Iris pigment epithelial cell (primary cell): ENCODE measurements around the gene COL4A4.

Experiments
- DNase-seq: peaks from one replicate; pipeline ENCODE4 v3.0.0-alpha.2; 2011; ENCODE audit warnings: low read depth

Gene COL4A4

DNA sequence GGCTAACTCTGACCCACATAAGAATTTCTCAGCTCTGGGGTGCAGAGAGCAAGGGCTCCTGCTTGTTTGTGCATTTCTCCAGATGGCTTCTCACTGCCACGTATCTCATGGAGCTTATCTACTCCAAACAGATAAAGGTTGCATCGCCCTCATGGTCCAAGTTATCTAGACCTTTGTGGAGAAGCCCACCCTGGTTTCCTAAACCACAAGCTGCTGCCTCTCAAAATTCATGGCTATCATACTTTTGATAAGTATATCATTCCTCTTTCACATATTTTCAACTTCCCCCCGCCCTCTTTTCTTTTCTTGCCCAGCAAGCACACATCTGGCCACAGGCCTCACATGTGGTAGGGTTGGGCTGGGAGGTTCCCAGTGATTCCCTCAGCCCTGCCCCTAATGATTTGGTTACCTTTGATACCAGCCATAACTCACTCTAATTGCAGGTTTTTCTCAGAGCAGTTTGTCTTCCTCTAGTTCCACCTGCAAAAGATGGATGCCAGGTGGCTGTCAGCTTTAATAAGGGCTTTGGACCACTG, 182.1 kb downstream of the COL4A4 start:
- no peak for DNase-seq

DNA sequence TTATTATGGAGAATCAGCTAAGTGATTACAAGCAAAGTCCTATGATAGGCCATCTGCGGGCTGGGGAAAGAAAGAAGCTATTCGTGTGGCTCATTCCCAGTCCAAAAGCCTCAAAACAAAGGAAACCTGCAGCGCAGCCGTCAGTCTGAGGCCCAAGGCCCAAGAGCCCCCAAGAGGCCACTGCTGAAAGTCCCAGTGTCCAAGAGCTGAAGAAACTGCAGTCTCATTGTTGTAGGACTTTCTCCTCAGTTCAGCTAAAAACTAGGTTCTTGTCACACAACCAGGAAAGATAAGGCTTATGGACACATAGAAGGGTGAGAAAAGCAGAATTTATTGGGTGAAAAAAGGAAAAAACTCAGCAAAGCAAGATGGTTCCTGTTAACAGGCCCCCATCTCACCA, 185.0 kb downstream of the COL4A4 start:
- DNase-seq, result no peak

DNA sequence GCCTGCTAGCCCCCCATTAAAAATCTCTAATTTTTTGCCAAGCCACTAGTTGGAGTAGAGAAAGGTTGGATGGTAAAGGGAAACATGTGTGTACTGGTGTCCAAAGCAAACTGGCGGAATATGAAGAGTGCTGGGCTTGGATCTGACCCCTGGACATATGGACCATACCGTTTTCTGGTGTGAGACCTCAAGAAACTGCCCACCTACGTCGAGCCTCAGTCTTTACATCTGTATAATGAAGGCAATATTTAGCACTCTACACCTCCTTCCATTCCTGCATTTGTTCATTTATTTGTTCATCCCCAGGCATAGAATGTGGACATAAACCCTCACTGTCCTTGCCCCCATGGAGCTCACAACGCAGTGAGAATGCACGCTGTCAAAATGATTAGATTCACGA, 185.7 kb downstream of the COL4A4 start:
- DNase-seq, result no peak

GRCh38 chr2:226977775-226978190, 186.2 kb downstream of the COL4A4 start:
- peak; percentile 82 for DNase-seq

DNA sequence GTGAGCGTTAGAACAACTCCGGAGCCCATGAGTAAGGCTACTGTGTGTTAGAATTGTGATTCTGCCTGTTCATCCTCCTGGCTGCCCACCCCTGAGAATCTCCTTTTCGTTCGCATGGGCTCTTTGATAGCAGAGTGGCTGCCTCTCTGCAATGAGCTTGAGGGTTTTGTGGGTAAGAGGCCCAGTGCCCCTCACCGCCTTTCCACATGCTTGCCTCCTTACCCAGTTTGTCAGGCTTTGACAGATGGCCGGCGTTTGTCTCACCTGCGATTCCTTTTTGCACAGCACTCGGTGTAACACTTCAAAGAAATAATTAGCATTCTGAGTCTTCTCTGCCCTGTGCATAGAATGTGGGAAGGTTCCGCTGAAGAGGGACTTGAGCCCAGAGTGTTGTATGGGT, 190.2 kb downstream of the COL4A4 start:
- no peak for DNase-seq

- no peak for DNase-seq
Observed at GRCh38 chr2:226971770-226972169, 192.2 kb downstream of the COL4A4 start.

- no peak for DNase-seq
Observed at GRCh38 chr2:226971084-226971483, 192.9 kb downstream of the COL4A4 start.

- no peak for DNase-seq
Observed at GRCh38 chr2:226970362-226970761, 193.6 kb downstream of the COL4A4 start.

- DNase-seq, result no peak
Observed at GRCh38 chr2:226969417-226970080, 194.5 kb downstream of the COL4A4 start.

DNA sequence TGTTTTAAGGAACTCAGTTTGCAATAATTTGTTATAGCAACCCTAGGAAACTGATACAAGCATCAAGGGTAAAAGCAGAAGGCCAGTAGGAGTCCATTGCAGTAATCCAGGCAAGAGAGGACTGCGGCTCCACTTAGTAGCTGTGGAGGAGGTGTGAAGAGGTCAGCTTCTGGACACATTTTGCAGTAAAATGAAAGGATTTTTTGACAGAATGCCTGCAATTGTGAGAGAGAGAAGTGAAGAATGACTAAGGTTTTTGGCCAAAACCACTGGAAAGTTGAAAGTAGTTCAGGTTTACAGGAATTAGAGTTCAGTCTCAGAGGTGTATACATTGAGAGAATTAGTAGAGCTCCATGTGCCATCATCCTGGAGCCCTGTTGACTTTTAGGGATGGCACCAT, 198.6 kb downstream of the COL4A4 start:
- peak; percentile 12 for DNase-seq

DNA sequence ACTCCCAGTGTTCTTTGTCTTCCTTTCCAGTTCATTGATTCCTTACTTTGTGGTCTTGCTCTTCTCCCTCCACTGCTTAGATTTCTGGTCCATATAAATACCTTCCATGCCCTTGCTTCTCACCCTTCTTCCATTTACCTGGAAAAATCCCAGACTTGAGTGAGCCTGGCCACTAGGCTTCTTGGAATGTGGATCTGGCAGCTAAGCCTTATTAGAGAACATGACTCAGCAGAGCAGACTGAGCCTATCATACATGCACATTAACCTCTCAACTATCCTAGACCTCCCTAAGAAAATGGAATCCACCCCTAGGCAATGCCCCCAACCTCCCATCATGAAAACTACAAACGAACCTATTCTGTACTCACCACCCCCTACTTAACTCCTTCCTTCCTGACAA, 200.5 kb downstream of the COL4A4 start:
- DNase-seq, result peak; percentile 76

GRCh38 chr2:226962176-226962773, 201.7 kb downstream of the COL4A4 start:
- DNase-seq, result no peak

GRCh38 chr2:226959418-226959817, 204.6 kb downstream of the COL4A4 start:
- DNase-seq, result no peak

DNA sequence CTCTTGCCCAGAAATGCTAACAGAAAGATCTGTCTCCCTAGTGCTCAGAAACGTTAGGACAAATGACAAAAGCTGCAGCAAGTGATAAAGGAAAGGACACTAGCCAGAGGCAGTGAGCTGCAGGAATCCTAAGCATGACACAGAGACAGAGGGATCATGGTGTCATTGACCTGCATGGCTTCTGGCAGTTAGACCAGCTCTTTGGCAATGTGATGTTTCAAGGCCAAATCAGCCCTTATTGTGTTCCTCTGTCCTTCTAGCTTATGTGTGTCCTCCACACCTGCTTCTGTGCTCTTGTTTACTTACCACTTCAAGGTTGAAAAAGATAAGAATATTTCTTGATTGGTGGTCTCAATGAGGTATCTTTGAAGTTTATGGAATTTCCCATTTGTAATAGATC, 207.3 kb downstream of the COL4A4 start:
- DNase-seq, result no peak

- no peak for DNase-seq
Observed at GRCh38 chr2:226953826-226954225, 210.2 kb downstream of the COL4A4 start.

DNA sequence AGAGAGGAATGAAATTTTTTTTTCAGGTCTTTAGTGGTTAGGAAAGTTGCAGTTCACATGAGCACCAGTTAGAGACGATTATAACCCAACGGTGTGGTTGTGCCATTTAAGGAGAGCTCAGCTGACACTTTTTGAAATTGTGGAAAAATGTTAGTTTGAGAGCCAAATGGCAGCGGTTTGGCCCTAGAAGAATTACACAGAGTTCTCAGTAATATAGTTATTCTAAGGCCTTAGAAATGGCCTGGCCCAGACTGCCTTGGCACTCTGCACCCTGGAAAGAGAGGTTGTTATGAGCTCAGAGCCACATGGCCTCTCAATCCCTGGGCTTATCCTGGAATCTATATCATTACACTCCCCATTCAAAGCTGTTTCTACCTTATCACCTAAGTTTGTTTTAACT, 210.8 kb downstream of the COL4A4 start:
- no peak for DNase-seq
